Measurements from ENCODE around the gene KCNIP4.

KCNIP4 gene

DNA sequence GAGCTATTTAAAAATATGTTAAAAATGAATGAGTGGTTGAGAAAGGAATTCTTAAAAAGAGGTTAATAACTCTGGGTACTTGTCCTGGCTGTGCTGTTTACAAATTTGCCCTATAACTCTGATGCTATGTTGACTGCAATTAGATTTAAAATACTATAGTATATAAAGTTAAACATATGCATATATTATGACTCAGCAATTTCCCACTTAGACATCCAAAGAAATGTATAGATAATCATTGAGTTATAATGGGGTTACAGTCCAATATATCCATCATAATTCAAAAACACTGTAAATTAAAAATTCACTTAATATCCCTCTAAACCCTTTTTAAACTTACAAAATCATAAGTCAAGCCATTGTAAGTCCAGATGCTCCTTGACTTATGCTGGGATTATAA is 818.0 kb downstream of the KCNIP4 start:
- H3K4me3 Mint-ChIP-seq: no peak overlapping the region
- H3K27ac Mint-ChIP-seq: no peak overlapping the region
- peaks cover 5% of the 10 kb centered on the region for H3K9me3 Mint-ChIP-seq
- no peaks in the 10 kb centered on the region for H3K4me1 Mint-ChIP-seq
- H3K36me3 Mint-ChIP-seq: no peaks in the 10 kb centered on the region
- no peak for ATAC-seq
- no peaks in the 10 kb centered on the region for H3K27me3 Mint-ChIP-seq

DNA sequence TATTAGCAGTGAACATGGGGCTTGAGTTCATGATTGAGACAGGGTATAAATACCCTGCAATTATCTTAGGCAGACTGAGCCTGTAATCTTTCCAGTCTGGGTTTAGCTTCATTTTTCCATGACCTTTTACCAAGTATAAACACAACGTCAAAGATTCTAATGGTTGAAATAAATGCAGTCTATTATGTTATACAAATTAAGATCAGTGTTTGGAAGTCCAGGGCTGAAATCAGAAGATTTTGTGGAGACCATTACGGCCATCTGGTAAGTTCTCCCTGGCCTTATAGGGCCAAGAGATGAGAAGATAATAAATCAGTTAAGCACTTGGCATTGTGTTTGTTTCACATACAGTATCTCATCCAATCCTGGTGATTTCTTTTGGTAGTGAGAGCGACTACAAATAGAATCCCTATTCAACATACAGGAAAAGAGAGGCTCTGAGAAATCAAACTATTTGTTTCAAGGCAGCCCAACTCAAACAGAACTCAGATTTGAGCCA is 822.5 kb downstream of the KCNIP4 start:
- H3K4me1 Mint-ChIP-seq: no peaks in the 10 kb centered on the region
- H3K27ac Mint-ChIP-seq: no peak overlapping the region
- peaks cover 3% of the 10 kb centered on the region for H3K9me3 Mint-ChIP-seq
- ATAC-seq: no peak
- no peak overlapping the region for H3K4me3 Mint-ChIP-seq
- H3K36me3 Mint-ChIP-seq: no peaks in the 10 kb centered on the region
- no peaks in the 10 kb centered on the region for H3K27me3 Mint-ChIP-seq

DNA sequence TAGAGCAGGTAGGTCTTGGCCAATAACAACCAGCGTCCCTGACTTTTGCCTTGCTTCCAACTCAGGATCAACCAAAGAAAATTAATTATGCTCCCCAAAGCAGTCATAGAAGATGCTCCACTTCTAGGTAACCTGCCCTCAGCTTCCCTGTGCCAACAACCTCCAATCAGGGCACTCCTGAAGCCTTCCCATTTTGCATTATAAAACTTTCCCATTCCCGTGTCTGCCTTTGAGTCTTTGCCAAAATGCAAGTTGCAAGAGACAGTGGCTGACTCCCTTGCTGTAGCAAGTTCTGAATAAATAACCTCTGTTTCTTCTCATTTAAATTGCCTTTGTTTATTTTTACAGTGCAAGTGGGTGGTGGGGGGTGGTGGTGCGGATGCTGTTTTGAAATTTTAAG is 830.3 kb downstream of the KCNIP4 start:
- no peaks in the 10 kb centered on the region for H3K9me3 Mint-ChIP-seq
- H3K4me3 Mint-ChIP-seq: no peak overlapping the region
- H3K27me3 Mint-ChIP-seq: no peaks in the 10 kb centered on the region
- H3K36me3 Mint-ChIP-seq: no peaks in the 10 kb centered on the region
- no peak overlapping the region for H3K27ac Mint-ChIP-seq
- H3K4me1 Mint-ChIP-seq: no peaks in the 10 kb centered on the region
- no peak for ATAC-seq

DNA sequence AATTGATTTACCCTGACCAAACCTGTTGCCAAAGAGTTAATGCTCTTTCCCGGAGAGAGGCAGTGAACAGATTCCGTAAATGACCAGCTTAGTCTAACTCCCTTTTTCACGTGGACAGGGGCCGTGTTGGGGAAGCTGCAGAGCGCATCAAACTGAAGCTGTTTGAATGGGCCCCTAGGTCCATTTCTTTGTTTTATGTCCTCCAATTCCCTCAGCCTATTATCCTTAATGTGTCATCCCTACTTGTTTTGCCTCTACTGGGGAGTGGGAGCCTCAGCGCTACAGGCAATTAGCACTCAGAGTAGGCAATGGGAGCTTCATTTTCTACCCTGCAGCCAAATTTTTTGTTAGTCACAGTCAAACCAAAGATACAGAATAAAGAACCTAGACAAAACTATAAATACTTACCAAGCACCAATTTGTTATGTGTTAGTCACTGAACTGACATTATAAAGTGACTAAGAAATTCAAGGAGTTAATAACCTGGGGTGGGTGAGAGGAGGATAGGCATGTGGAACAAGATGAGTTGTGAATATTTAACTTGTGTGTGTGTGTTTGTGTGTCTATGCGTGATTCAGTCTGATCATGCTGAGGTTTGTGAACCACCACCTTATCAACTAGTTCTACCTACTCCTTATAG is 830.9 kb downstream of the KCNIP4 start:
- no peak overlapping the region for H3K4me3 Mint-ChIP-seq
- H3K27ac Mint-ChIP-seq: no peak overlapping the region
- no peaks in the 10 kb centered on the region for H3K9me3 Mint-ChIP-seq
- H3K36me3 Mint-ChIP-seq: no peaks in the 10 kb centered on the region
- no peaks in the 10 kb centered on the region for H3K27me3 Mint-ChIP-seq
- no peak for ATAC-seq
- H3K4me1 Mint-ChIP-seq: no peaks in the 10 kb centered on the region

DNA sequence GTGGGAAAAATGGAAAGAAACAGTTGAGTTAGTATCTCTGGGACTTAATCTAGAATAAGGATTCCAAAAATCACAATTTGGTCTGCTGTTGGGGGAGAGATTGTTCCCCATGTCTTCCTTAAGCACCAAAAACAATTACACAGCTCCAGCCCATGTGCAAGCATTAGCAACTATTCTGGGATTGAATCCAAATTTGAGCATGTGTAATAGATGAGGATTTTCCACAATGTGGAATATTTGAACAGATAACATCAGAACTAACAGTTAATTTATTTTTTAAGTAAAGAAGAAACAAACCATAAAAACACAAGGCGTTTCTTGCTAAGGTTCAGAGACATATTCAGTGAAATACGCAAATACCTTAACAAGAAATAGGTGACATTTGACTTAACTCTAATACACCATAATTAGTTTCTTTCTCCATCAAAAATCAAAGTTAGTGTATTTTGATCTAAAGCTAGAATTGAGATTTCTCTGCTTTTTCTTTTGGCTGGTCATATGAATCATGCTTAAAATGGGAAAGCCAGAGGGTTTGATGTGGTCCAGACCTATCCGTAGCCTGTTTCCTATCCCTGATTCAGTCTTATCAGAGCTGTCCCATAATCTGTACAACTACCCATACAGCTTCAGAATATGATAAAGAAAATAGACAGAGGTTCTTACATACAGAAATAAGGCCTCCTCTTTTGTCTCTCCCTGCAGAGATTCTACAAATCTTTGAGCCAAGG is 834.9 kb downstream of the KCNIP4 start:
- peaks cover 3% of the 10 kb centered on the region for H3K9me3 Mint-ChIP-seq
- no peaks in the 10 kb centered on the region for H3K36me3 Mint-ChIP-seq
- no peaks in the 10 kb centered on the region for H3K27me3 Mint-ChIP-seq
- no peaks in the 10 kb centered on the region for H3K4me1 Mint-ChIP-seq
- H3K27ac Mint-ChIP-seq: no peak overlapping the region
- no peak overlapping the region for H3K4me3 Mint-ChIP-seq
- ATAC-seq: no peak

DNA sequence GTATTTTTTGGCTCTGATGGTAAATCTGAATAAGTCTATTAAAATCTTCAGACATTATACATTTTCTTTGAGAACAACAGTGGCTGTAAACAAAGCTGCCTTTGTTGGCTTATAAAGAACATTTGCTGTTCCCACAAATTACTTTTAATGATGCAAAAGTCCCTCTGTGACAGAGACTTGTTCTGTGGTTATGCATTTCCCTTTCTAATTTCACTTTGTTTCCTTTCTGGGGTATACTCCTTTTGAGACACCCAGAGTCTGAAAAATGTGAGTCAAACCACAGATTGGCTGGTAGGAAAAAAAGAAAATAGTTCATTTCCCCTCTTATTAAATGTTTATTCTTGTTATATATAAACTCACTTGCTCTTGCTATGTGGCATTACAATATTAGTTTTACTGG is 845.9 kb downstream of the KCNIP4 start:
- no peak for ATAC-seq
- Mint-ChIP-seq H3K4me3 (no peak overlapping the region), H3K9me3 (peaks cover 5% of the 10 kb centered on the region), H3K36me3 (no peaks in the 10 kb centered on the region), H3K4me1 (no peaks in the 10 kb centered on the region), H3K27ac (no peak overlapping the region), H3K27me3 (no peaks in the 10 kb centered on the region)

DNA sequence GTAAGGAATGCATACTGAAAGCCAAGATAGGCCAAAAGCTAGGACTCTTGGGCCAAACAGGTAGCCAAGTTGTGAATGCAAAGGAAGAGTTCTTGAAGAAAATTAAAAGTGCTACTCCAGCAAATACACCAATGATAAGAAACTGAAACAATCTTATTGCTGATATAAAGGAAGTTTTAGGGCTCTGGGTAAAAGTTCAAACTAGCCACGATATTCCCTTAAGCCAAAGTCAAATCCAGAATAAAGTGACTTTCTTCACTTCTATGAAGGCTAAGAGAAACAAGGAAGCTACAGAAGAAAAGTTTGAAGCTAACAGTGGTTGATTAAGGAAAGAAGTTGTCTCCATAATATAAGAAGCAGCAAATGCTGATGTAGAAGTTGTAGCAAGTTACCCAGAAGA is 850.7 kb downstream of the KCNIP4 start:
- H3K4me1 Mint-ChIP-seq: no peaks in the 10 kb centered on the region
- H3K27ac Mint-ChIP-seq: no peak overlapping the region
- no peak overlapping the region for H3K4me3 Mint-ChIP-seq
- H3K36me3 Mint-ChIP-seq: no peaks in the 10 kb centered on the region
- peaks cover 10% of the 10 kb centered on the region for H3K9me3 Mint-ChIP-seq
- H3K27me3 Mint-ChIP-seq: no peaks in the 10 kb centered on the region
- ATAC-seq: no peak

DNA sequence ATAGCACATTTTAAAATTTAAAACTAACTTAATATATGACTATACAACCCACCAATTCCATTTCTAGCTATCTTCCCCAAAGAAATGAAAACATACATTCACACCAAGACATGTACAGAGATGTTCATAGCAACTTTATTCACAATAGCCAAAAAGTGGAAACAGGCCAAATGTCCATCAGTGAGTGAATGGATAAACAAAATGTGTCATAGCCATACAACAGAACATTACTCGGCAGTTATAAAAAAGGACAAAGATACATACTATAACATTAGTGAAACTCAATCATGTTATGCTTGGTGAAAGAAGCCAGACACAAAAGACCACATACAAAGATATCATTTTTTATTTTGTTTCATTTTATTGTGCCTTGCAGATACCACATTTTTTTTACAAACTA is 851.5 kb downstream of the KCNIP4 start:
- Mint-ChIP-seq H3K4me1 (no peaks in the 10 kb centered on the region), H3K9me3 (peaks cover 10% of the 10 kb centered on the region), H3K4me3 (no peak overlapping the region), H3K36me3 (no peaks in the 10 kb centered on the region), H3K27me3 (no peaks in the 10 kb centered on the region), H3K27ac (no peak overlapping the region)
- ATAC-seq: no peak

DNA sequence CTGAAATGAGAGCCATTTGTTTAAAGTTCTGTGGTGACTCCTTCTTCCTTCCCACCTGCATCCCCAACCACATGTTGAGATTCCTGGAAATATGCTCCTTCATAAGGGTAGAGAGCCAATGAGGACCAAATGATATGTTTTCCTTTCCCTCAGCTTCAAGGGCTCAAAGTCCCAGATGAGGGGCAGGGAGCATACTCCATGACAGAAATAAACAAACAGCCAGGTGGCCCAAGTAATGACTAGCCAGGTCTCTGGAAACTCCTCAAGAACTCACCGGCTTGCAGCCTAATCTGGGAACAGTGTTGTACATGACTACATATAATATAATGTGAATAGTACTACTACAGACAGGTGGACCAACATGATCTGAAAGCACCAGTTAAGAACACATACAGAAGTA is 856.0 kb downstream of the KCNIP4 start:
- H3K27me3 Mint-ChIP-seq: no peaks in the 10 kb centered on the region
- no peak for ATAC-seq
- no peak overlapping the region for H3K27ac Mint-ChIP-seq
- no peaks in the 10 kb centered on the region for H3K4me1 Mint-ChIP-seq
- peaks cover 11% of the 10 kb centered on the region for H3K9me3 Mint-ChIP-seq
- H3K4me3 Mint-ChIP-seq: no peak overlapping the region
- no peaks in the 10 kb centered on the region for H3K36me3 Mint-ChIP-seq

DNA sequence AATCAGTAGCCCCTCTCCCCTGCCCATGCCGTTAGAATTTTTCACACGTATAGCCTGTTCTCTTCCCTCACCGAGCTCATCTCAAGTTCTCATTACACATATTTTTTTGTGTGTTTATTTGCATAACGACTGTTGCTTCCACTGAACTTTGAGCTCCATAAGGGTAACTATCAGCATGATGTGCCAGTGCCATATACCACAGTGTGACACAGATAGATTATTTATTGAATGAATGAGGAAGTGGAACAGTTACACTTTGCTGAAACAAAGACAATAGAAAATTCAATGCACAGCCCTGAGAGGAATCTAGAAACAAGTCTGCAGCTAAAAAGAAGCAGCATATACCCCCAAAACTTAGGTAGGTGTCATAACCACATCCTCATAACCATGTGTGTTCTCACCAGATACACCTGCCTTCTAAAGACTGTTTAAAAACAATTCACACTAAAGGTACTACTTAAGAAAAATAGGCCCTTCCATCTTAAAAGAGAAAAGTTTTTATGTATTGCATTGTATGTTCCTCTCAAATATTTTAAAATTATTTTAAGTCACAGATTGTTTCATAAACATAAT is 858.4 kb downstream of the KCNIP4 start:
- H3K27ac Mint-ChIP-seq: no peak overlapping the region
- no peaks in the 10 kb centered on the region for H3K4me1 Mint-ChIP-seq
- H3K36me3 Mint-ChIP-seq: no peaks in the 10 kb centered on the region
- ATAC-seq: no peak
- H3K27me3 Mint-ChIP-seq: no peaks in the 10 kb centered on the region
- peaks cover 8% of the 10 kb centered on the region for H3K9me3 Mint-ChIP-seq
- no peak overlapping the region for H3K4me3 Mint-ChIP-seq

DNA sequence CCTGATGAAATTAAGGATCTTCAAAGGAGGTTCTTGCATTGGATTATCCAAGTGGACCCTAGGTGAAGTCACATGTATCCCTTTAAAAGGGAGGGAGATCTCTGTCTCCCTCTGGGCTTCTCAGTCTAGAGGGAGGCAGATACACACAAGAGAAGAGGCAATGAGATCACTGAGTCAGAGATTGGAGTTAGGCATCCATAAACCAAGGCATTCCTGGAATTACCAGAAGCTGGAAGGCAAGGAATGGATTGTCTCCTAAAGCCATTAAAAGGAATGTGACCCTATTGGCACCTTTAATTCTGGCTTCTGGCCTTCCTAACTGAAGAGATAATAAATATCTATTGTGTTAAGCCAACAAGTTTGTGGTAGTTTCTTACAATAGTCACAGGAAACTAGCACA is 865.2 kb downstream of the KCNIP4 start:
- no peak for ATAC-seq
- H3K4me1 Mint-ChIP-seq: no peaks in the 10 kb centered on the region
- peaks cover 6% of the 10 kb centered on the region for H3K9me3 Mint-ChIP-seq
- no peaks in the 10 kb centered on the region for H3K27me3 Mint-ChIP-seq
- no peak overlapping the region for H3K4me3 Mint-ChIP-seq
- H3K36me3 Mint-ChIP-seq: no peaks in the 10 kb centered on the region
- H3K27ac Mint-ChIP-seq: no peak overlapping the region

DNA sequence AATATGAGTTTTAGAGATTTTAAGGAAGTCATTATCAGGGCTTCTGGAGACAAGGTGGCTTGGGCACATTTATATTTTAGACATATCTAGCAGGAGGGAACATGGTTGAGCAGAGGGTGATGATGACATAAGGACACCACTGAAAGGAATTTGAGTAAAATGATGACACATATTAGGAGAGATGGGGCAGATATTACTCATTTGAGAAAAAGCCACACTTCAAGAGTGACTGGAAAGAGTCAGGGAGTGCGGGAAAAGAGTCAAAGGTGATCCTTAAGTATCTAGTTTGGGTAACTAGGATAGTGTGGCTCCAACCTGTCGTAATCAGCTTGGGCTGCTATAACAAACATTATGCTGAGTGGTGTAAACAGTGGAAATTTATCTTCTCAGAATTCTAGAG is 870.6 kb downstream of the KCNIP4 start:
- no peaks in the 10 kb centered on the region for H3K36me3 Mint-ChIP-seq
- H3K4me3 Mint-ChIP-seq: no peak overlapping the region
- H3K27ac Mint-ChIP-seq: no peak overlapping the region
- ATAC-seq: no peak
- no peaks in the 10 kb centered on the region for H3K4me1 Mint-ChIP-seq
- peaks cover 14% of the 10 kb centered on the region for H3K9me3 Mint-ChIP-seq
- H3K27me3 Mint-ChIP-seq: no peaks in the 10 kb centered on the region

DNA sequence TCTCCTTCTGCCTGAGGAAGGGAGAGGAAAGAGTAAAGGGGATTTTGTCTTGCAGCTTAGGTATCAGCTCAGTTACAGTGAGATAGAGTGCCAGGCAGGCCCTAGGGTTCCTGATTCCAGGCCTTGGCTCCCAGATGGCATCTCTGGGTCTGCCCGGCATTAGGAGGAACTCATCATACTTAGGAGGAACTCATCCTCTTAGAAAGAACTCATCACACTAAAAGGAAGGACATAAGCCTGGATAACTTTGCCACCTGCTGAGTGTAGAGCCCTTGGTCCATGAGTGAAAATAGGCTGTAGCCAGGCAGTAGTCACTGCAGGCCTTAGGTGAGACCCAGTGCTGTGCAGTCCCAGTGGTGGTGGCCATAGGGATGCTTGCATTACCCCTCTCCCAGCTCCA is 881.2 kb downstream of the KCNIP4 start:
- H3K4me3 Mint-ChIP-seq: no peak overlapping the region
- no peaks in the 10 kb centered on the region for H3K4me1 Mint-ChIP-seq
- no peaks in the 10 kb centered on the region for H3K36me3 Mint-ChIP-seq
- H3K27ac Mint-ChIP-seq: no peak overlapping the region
- H3K27me3 Mint-ChIP-seq: no peaks in the 10 kb centered on the region
- peaks cover 7% of the 10 kb centered on the region for H3K9me3 Mint-ChIP-seq
- peak; percentile 35 for ATAC-seq

DNA sequence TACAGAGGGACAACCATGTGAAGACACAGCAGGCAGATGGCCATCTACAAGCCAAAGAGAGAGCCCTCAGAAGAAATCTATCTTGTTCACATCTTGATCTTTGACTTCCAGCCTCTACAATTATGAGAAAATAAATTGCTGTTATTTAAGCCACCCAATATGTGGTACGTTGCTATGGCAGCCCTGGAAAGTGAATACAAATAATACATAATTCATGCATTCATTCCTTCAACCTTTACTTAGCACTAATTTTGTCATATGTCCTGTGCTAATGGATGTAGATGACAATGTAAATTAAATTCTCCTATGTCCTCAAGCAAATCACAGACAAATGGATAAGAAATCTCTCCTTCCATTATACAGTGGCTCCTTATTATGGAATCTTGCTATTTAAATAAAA is 886.7 kb downstream of the KCNIP4 start:
- ATAC-seq: no peak
- no peaks in the 10 kb centered on the region for H3K4me1 Mint-ChIP-seq
- H3K36me3 Mint-ChIP-seq: no peaks in the 10 kb centered on the region
- H3K27ac Mint-ChIP-seq: no peak overlapping the region
- H3K9me3 Mint-ChIP-seq: peaks cover 11% of the 10 kb centered on the region
- no peak overlapping the region for H3K4me3 Mint-ChIP-seq
- H3K27me3 Mint-ChIP-seq: no peaks in the 10 kb centered on the region

DNA sequence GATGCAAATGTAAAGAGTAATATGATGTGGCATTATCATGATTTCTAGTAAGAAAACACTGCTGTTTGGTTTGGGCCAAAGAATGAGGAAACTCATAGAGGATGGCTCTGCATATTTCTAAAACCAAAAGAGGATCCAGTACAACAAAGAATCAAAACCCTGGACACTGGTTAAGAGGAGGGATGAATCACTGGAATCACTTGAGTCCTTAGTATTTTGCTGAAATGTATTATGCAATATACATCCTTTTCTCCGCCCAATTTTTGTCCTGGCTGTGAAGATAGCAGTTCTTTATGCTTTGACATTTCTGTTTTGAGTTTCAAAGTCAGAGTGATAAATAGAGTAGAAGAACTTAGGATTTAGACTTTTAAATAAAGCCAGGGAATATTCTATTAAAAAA is 902.4 kb downstream of the KCNIP4 start:
- no peaks in the 10 kb centered on the region for H3K36me3 Mint-ChIP-seq
- no peaks in the 10 kb centered on the region for H3K4me1 Mint-ChIP-seq
- no peak overlapping the region for H3K4me3 Mint-ChIP-seq
- no peak overlapping the region for H3K27ac Mint-ChIP-seq
- H3K27me3 Mint-ChIP-seq: no peaks in the 10 kb centered on the region
- ATAC-seq: no peak
- H3K9me3 Mint-ChIP-seq: no peaks in the 10 kb centered on the region

DNA sequence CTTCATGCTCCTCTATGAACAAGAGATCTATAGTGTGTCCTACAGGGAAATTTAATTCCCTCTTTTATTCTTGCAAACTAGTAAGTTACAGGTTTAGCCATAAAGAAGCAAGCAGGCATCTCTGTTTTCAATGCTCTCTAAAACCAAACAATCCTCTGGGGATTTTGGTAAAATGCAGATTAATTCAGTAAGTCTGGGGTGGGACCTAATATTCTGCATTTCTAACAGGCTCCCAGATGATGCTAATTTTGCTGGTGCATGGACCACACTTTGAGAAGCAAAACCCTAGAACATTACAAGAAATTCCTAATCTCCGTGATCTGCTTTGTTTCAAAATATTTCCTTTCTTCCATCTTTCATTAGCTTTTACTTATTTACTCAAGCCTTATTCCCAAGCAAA is 903.5 kb downstream of the KCNIP4 start:
- Mint-ChIP-seq H3K4me1 (no peaks in the 10 kb centered on the region), H3K36me3 (no peaks in the 10 kb centered on the region), H3K4me3 (no peak overlapping the region), H3K27me3 (no peaks in the 10 kb centered on the region), H3K9me3 (no peaks in the 10 kb centered on the region), H3K27ac (no peak overlapping the region)
- no peak for ATAC-seq

Data from stimulated activated memory B cell treated with anti-CD40 and anti-IgM and Interleukin-4, amounts not matched to agents 10 μg/mL and 1 μg/mL and 100 μg/mL, for 72 hours (primary cell).